ENCODE results near the gene SRRM2.

DNA sequence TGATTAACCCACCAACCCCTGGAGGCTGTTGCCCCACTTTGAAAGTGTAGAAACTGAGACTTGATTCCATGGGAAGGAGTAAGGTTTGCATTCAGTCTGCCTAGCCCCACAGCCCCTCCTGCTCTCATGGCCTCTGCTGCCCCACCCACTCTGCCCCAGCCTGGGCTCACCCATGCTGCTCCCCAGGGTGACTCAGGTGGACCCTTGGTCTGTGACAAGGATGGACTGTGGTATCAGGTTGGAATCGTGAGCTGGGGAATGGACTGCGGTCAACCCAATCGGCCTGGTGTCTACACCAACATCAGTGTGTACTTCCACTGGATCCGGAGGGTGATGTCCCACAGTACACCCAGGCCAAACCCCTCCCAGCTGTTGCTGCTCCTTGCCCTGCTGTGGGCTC is 52.3 kb downstream of the SRRM2 start:
- TF ChIP-seq EZH2 (IDR thresholded peaks at IDR 0.05; ENCODE audit: insufficient read depth, poor library complexity, severe bottlenecking) (no peak), EZH2phosphoT487 (IDR thresholded peaks at IDR 0.05; ENCODE audit: insufficient read depth, low read depth) (no peak)

Measured in GM23248 (cell line).